ENCODE results near the gene SDC3. TPM values are rescaled to one million over a fixed set of nuclear protein-coding genes. Genes with fewer than 3 reads are reported as not detected.
A peak's percentile ranks its signal among the peaks of the same experiment; 100 is the strongest.

Gene SDC3
- polyA plus RNA-seq, 3 donors: 0.05 to 1.2 (median 0.12) TPM

DNA sequence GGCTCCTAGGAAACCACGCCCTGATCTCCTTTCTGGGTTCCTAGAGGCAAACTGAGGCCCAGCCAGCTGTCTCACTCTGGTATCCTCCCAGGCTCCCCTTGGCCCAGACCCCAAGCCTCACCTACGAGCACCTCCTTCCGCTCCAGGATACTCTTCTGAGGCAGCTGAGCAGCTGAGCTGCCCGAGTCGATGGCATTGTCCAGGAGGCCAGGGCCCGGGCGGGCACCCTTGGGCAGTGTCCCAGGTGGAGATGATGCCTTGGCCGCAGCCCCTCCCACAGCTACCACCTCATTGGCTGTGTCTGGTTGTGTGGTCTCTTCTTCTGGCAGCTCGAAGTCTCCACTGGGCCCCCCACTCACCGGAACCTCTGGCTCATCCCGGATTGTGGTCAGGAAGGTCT is 34.4 kb downstream of the SDC3 start:
- peaks cover 16 to 17% of the 10 kb centered on the region in 2 donors for H3K4me1 ChIP-seq (ENCODE audit: control insufficient read depth in 1 of 2, insufficient read depth in 2 of 2, low read length in 2 of 2)
- Mint-ChIP-seq H3K27me3 (ENCODE audit: low read depth in 3 of 3) (peaks cover 25 to 69% (median 43%) of the 10 kb centered on the region in 3 donors), H3K4me3 (no peak overlapping the region), H3K9me3 (peaks cover 15 to 38% (median 25%) of the 10 kb centered on the region in 7 donors), H3K36me3 (no peaks in the 10 kb centered on the region), H3K27ac (peak overlapping the region in 1 of 7 donors; percentile 24), H3K4me1 (peaks cover 32% of the 10 kb centered on the region)
- peaks cover 0 to 25% of the 10 kb centered on the region in 2 donors for H3K27me3 ChIP-seq (ENCODE audit: control insufficient read depth in 2 of 2, insufficient read depth in 2 of 2, low read length in 2 of 2)
- peaks cover 0 to 27% of the 10 kb centered on the region in 2 donors for H3K9me3 ChIP-seq (replicated peaks in 1 of 2; ENCODE audit: control insufficient read depth in 1 of 2, insufficient read depth in 1 of 2, low read length in 2 of 2)
- no peak overlapping the region for H2AFZ ChIP-seq (ENCODE audit: insufficient read depth, low read depth, low read length, poor library complexity, severe bottlenecking)
- no peak overlapping the region for H3K9ac ChIP-seq (ENCODE audit: insufficient read depth, low read length, poor library complexity, severe bottlenecking)
- no peak overlapping the region for H3K27ac ChIP-seq (ENCODE audit: low read depth in 1 of 2, low read length in 2 of 2)
- intact Hi-C loops (cut with micrococcal nuclease): no loop called here
- H3K36me3 ChIP-seq (replicated peaks in 1 of 2; ENCODE audit: control insufficient read depth in 1 of 2, insufficient read depth in 2 of 2, low read length in 2 of 2): no peaks in the 10 kb centered on the region
- no peak overlapping the region for H3K4me2 ChIP-seq (replicated peaks; ENCODE audit: extremely low read depth, low read length, poor library complexity, severe bottlenecking)
- no peak for DNase-seq
- no peaks in the 10 kb centered on the region for H3K79me2 ChIP-seq (ENCODE audit: insufficient read depth, low read length)
- TF ChIP-seq, protein P1, sequence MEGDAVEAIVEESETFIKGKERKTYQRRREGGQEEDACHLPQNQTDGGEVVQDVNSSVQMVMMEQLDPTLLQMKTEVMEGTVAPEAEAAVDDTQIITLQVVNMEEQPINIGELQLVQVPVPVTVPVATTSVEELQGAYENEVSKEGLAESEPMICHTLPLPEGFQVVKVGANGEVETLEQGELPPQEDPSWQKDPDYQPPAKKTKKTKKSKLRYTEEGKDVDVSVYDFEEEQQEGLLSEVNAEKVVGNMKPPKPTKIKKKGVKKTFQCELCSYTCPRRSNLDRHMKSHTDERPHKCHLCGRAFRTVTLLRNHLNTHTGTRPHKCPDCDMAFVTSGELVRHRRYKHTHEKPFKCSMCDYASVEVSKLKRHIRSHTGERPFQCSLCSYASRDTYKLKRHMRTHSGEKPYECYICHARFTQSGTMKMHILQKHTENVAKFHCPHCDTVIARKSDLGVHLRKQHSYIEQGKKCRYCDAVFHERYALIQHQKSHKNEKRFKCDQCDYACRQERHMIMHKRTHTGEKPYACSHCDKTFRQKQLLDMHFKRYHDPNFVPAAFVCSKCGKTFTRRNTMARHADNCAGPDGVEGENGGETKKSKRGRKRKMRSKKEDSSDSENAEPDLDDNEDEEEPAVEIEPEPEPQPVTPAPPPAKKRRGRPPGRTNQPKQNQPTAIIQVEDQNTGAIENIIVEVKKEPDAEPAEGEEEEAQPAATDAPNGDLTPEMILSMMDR (IDR thresholded peaks at IDR 0.05): no peak
- WGBS (ENCODE audit: insufficient coverage): 94% methylated on average over 9 of the region's 11 CpGs
- no peak overlapping the region for H3K4me3 ChIP-seq (replicated peaks in 1 of 3; ENCODE audit: low read depth in 2 of 3, low read length in 3 of 3)
- no peaks in the 10 kb centered on the region for H4K20me1 ChIP-seq (ENCODE audit: insufficient read depth, low read length)

DNA sequence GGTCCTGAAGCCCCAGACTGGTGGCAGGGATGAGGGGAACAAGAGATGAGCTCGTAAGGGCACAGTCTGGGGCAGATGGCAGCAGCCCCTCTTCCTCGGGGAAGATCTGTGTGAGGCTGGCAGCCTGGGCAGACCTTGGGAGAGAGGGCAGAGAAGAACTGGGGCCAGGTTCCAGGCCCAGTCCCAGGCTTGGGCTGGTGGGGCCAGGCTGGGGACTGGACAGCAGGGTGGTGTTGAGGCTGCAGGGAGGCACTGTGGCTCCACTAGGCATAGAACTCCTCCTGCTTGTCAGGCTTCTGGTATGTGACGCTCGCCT is 35.7 kb downstream of the SDC3 start:
- no peak overlapping the region for H2AFZ ChIP-seq (ENCODE audit: insufficient read depth, low read depth, low read length, poor library complexity, severe bottlenecking)
- Mint-ChIP-seq H3K4me3 (no peak overlapping the region), H3K4me1 (peaks cover 26% of the 10 kb centered on the region), H3K27me3 (ENCODE audit: low read depth in 3 of 3) (peaks cover 22 to 69% (median 44%) of the 10 kb centered on the region in 3 donors), H3K27ac (peak overlapping the region in 1 of 7 donors; percentile 7), H3K9me3 (peaks cover 15 to 38% (median 25%) of the 10 kb centered on the region in 7 donors), H3K36me3 (no peaks in the 10 kb centered on the region)
- intact Hi-C loops (cut with micrococcal nuclease): no loop called here
- H3K27me3 ChIP-seq (ENCODE audit: control insufficient read depth in 2 of 2, insufficient read depth in 2 of 2, low read length in 2 of 2): peaks cover 0 to 22% of the 10 kb centered on the region in 2 donors
- TF ChIP-seq, protein P1 (IDR thresholded peaks at IDR 0.05): no peak
- H3K4me1 ChIP-seq (ENCODE audit: control insufficient read depth in 1 of 2, insufficient read depth in 2 of 2, low read length in 2 of 2): peaks cover 11 to 13% of the 10 kb centered on the region in 2 donors
- H3K9me3 ChIP-seq (replicated peaks in 1 of 2; ENCODE audit: control insufficient read depth in 1 of 2, insufficient read depth in 1 of 2, low read length in 2 of 2): peaks cover 0 to 27% of the 10 kb centered on the region in 2 donors
- no peak for DNase-seq
- WGBS (ENCODE audit: insufficient coverage): 100% methylated on average over 3 of the region's 4 CpGs
- no peaks in the 10 kb centered on the region for H3K36me3 ChIP-seq (replicated peaks in 1 of 2; ENCODE audit: control insufficient read depth in 1 of 2, insufficient read depth in 2 of 2, low read length in 2 of 2)
- H3K4me2 ChIP-seq (replicated peaks; ENCODE audit: extremely low read depth, low read length, poor library complexity, severe bottlenecking): no peak overlapping the region
- H3K4me3 ChIP-seq (replicated peaks in 1 of 3; ENCODE audit: low read depth in 2 of 3, low read length in 3 of 3): no peak overlapping the region
- H3K27ac ChIP-seq (ENCODE audit: low read depth in 1 of 2, low read length in 2 of 2): no peak overlapping the region
- no peak overlapping the region for H3K9ac ChIP-seq (ENCODE audit: insufficient read depth, low read length, poor library complexity, severe bottlenecking)
- no peaks in the 10 kb centered on the region for H4K20me1 ChIP-seq (ENCODE audit: insufficient read depth, low read length)
- H3K79me2 ChIP-seq (ENCODE audit: insufficient read depth, low read length): no peaks in the 10 kb centered on the region

Data from CD14-positive monocyte (primary cell).